GM18511 (cell line): ENCODE results near the gene MBOAT7.
"Not testable (repeated sequence)": the region's sequence is repeated elsewhere in the genome, so short reads cannot be mapped to it uniquely, and the experiment has no call there.

Experiments used
- ATAC-seq: cut with Tn5 transposase; IDR thresholded peaks from one replicate; pipeline ENCODE4 v1.9.1; 2021; ENCODE audit warnings: mild to moderate bottlenecking, moderate library complexity; ENCODE audit not compliant: unreplicated experiment

The MBOAT7 gene

GRCh38 chr19:54209811-54210494 lies 20.6 kb upstream of the MBOAT7 start:
- ATAC-seq = no peak

GRCh38 chr19:54209058-54209810 lies 19.9 kb upstream of the MBOAT7 start:
- no peak for ATAC-seq

GRCh38 chr19:54208784-54209057 lies 19.3 kb upstream of the MBOAT7 start:
- no peak for ATAC-seq

- peak; percentile 47 for ATAC-seq
Measured at GRCh38 chr19:54207983-54208783, 18.8 kb upstream of the MBOAT7 start.

GRCh38 chr19:54207676-54207982 lies 18.2 kb upstream of the MBOAT7 start:
- ATAC-seq = no peak

GRCh38 chr19:54207193-54207592 lies 17.8 kb upstream of the MBOAT7 start:
- not testable (repeated sequence) for ATAC-seq

- ATAC-seq = no peak
Measured at GRCh38 chr19:54206831-54207177, 17.4 kb upstream of the MBOAT7 start.

- no peak for ATAC-seq
Measured at GRCh38 chr19:54206030-54206830, 16.9 kb upstream of the MBOAT7 start.

- no peak for ATAC-seq
Measured at GRCh38 chr19:54204767-54205468, 15.5 kb upstream of the MBOAT7 start.

GRCh38 chr19:54203151-54203611 lies 13.8 kb upstream of the MBOAT7 start:
- ATAC-seq = no peak

GRCh38 chr19:54201980-54202379 lies 12.6 kb upstream of the MBOAT7 start:
- ATAC-seq = no peak

GRCh38 chr19:54201172-54201701 lies 11.9 kb upstream of the MBOAT7 start:
- ATAC-seq = peak; percentile 5

- no peak for ATAC-seq
Measured at GRCh38 chr19:54199401-54199800, 10.0 kb upstream of the MBOAT7 start.

GRCh38 chr19:54197121-54197520 lies 7.7 kb upstream of the MBOAT7 start:
- ATAC-seq = no peak

- ATAC-seq = no peak
Measured at GRCh38 chr19:54196536-54196935, 7.2 kb upstream of the MBOAT7 start.

- ATAC-seq = not testable (repeated sequence)
Measured at GRCh38 chr19:54194463-54194862, 5.1 kb upstream of the MBOAT7 start.

- ATAC-seq = no peak
Measured at GRCh38 chr19:54193011-54193410, 3.6 kb upstream of the MBOAT7 start.

- no peak for ATAC-seq
Measured at GRCh38 chr19:54191811-54192453, 2.6 kb upstream of the MBOAT7 start.

GRCh38 chr19:54191011-54191810 lies 1.8 kb upstream of the MBOAT7 start, which contains the start of gene TSEN34:
Gene TSEN34 (plus strand): TSS chr19:54191308. CDS start chr19:54191365, 57 bp downstream.
- peak; percentile 34 for ATAC-seq
